GM12864 (cell line): Measurements from ENCODE around the gene NEU3.
"Not testable (repeated sequence)": the region's sequence is repeated elsewhere in the genome, so short reads cannot be mapped to it uniquely, and the experiment has no call there.

Source experiments
- DNase-seq: peaks from one replicate; pipeline ENCODE4 v3.0.0-alpha.2; 2011; ENCODE audit warnings: low read depth
- H3K4me3 ChIP-seq: 2 replicates; pipeline ENCODE4 v1.5.1; 2011; ENCODE audit warnings: mild to moderate bottlenecking, low read depth, low read length, control low read depth
- CTCF ChIP-seq: IDR thresholded peaks from 2 replicates; pipeline ENCODE4 v1.5.1; 2011; ENCODE audit warnings: low read depth, mild to moderate bottlenecking, moderate library complexity, low read length, control low read depth, inconsistent platforms; ENCODE audit errors: missing control alignments

Gene NEU3

DNA sequence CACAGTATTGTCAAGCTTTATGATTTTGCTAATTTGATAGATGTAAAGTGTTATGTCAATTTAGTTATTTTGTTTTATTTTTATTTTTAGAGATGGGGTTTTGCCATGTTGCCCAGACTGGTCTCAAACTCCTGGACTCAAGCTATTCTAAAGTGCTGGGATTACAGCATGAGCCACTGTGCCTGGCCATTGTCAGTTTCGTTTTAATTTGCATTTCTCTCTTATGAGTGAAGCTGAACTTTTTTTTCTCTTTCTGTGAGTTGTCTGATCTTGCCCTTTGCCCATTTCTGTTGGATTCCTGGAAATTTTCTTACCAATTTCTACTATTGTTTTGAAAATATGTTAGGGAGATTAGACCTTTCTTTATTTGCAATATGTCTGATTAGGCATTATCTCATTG is 15.5 kb downstream of the NEU3 start:
- no peak for TF ChIP-seq CTCF
- H3K4me3 ChIP-seq: no peak overlapping the region
- DNase-seq: no peak

- DNase-seq: no peak
- TF ChIP-seq CTCF: no peak
- no peak overlapping the region for H3K4me3 ChIP-seq
Measured at GRCh38 chr11:75011357-75011756, 22.6 kb downstream of the NEU3 start.

GRCh38 chr11:75011872-75012271 is 23.1 kb downstream of the NEU3 start:
- TF ChIP-seq CTCF: no peak

GRCh38 chr11:75013051-75013450 is 24.3 kb downstream of the NEU3 start:
- TF ChIP-seq CTCF: no peak
- no peak for DNase-seq
- H3K4me3 ChIP-seq: no peak overlapping the region

More at GRCh38 chr11:75011872-75012271, 23.1 kb downstream of the NEU3 start:
- no peak overlapping the region for H3K4me3 ChIP-seq
- no peak for DNase-seq

DNA sequence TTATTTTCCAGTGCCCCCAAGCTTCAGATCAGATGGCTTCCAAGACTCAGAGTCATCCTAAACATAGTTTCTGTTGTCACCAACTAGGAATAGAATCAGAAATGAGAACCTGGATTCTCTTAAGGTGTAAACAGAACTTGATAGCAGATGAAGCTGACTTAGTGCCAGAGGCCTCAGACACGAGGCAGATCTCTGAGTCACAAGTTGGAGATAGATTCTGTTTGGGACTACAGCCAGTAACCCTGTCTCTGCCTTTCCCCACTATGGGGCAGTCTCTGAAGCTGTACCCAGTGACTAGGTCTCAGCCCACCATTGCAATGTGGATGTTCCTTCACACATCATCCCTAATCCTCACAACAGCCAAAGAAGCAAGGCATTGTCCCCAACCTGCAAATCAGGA is 25.4 kb downstream of the NEU3 start:
- TF ChIP-seq CTCF: no peak
- H3K4me3 ChIP-seq: no peak overlapping the region
- no peak for DNase-seq

- DNase-seq, H3K4me3 ChIP-seq: not testable (repeated sequence)
Measured at GRCh38 chr11:75019200-75019599, 30.5 kb downstream of the NEU3 start.

DNA sequence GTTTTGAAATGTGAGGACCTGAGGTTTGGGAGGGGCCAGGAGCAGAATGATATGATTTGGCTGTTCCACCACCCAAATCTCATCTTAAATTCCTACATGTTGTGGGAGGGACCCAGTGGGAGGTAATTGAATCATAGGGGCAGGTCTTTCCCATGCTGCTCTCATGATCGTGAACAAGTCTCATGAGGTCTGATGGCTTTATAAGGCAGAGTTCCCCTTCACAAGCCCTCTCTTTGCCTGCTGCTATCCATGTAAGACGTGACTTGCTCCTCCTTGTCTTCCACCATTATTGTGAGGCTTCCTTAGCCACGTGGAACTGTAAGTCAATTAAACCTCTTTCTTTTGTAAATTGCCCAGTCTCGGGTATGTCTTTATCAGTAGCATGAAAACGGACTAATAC is 31.6 kb downstream of the NEU3 start:
- DNase-seq, H3K4me3 ChIP-seq: not testable (repeated sequence)

DNA sequence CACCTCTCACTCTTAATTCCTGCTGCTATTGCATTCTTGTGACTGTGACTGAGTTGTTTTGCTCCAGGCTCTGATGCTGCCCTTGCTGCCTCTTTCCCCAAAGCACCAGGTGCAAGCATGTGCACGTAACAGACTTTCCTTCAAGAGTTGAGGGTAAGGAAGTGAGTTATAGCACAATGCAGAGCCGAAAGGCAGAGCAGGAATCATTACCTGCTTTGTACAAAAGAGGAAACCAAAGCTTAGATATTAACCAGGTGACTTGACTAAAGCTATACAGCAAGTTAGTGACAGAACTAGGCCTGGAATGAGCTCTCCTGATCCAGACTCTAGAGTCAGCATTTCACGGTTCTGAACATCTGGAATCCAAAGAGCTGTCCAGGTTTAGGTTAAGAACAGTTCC is 33.6 kb downstream of the NEU3 start:
- no peak overlapping the region for H3K4me3 ChIP-seq
- TF ChIP-seq CTCF: no peak
- DNase-seq: no peak
